Measurements from ENCODE around the gene BCL2L1.
"Not testable (repeated sequence)": the region's sequence is repeated elsewhere in the genome, so short reads cannot be mapped to it uniquely, and the experiment has no call there.

The BCL2L1 gene

GRCh38 chr20:31759836-31760518 lies 37.3 kb upstream of the BCL2L1 start:
- no peak overlapping the region for H3K27ac ChIP-seq
- TF ChIP-seq ZFX (IDR thresholded peaks at IDR 0.05; ENCODE audit: borderline replicate concordance) (no peak), CTCF (IDR thresholded peaks at IDR 0.05) (no peak)

GRCh38 chr20:31758991-31759390 lies 36.3 kb upstream of the BCL2L1 start:
- TF ChIP-seq CTCF (IDR thresholded peaks at IDR 0.05) (no peak), ZFX (IDR thresholded peaks at IDR 0.05; ENCODE audit: borderline replicate concordance) (no peak)
- no peak overlapping the region; the same call in 1 of the 2 replicates for H3K27ac ChIP-seq

GRCh38 chr20:31758521-31758920 lies 35.9 kb upstream of the BCL2L1 start:
- TF ChIP-seq CTCF (IDR thresholded peaks at IDR 0.05) = no peak
- TF ChIP-seq ZFX (IDR thresholded peaks at IDR 0.05; ENCODE audit: borderline replicate concordance) = no peak

DNA sequence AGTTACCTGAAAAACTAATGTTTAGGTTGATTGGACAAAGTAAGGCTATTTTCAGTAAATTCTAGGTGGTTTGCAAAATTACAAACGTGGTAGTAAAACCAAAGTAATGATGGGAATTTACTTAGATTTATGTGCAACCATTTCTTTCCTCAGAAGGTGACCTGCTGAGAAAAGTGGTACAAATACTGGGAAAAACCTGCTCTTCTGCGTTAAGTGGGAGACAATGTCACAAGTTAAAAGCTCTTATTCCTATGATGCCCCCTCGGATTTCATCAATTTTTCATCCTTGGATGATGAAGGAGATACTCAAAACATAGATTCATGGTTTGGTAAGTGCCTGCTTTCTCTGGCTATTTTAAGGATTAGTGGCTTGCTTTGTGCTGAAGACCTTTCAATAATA lies 34.6 kb upstream of the BCL2L1 start:
- H3K27ac ChIP-seq = no peak overlapping the region
- TF ChIP-seq CTCF (IDR thresholded peaks at IDR 0.05) (no peak), ZFX (IDR thresholded peaks at IDR 0.05; ENCODE audit: borderline replicate concordance) (no peak)

More at GRCh38 chr20:31758521-31758920, 35.9 kb upstream of the BCL2L1 start:
- H3K27ac ChIP-seq = no peak overlapping the region

DNA sequence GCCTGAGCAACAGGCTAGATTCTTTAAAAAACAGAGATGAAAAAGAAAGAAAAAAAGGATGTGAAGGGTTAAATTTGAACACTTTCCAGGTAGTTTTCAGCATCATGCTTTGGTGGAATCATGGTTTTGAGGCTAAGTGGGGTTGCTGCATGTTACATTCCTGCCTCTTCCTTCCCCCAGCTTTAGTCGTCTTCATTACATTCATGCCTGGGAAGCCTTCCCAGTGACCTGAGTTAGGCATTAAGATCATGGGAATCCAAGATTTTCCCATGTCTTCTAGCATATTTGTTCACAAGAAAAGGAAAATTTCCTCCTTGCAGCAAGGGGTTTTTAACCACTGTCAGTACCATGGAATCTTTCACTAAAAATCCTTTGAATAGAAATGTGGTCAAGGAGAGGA lies 28.5 kb upstream of the BCL2L1 start:
- no peak for TF ChIP-seq CTCF (IDR thresholded peaks at IDR 0.05)
- TF ChIP-seq ZFX (IDR thresholded peaks at IDR 0.05; ENCODE audit: borderline replicate concordance) = no peak
- no peak overlapping the region for H3K27ac ChIP-seq

DNA sequence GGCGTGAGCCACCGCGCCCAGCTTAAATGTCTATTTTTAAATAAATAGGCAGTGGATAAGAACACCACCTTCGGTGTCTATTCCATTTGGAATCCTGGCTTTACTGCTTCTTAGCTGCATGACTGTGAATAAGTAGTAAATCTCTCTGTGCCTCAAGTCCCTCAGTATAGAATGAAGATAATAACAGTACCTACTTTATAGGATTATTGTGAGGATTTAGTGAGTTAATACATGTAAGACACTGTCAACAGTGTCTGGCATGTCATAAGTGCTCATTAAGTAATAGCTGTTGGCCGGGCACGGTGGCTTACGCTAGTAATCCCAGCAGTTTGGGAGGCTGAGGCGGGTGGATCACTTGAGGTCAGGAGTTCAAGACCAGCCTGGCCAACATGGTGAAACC lies 26.6 kb upstream of the BCL2L1 start:
- TF ChIP-seq CTCF (IDR thresholded peaks at IDR 0.05) (no peak), ZFX (IDR thresholded peaks at IDR 0.05; ENCODE audit: borderline replicate concordance) (no peak)
- H3K27ac ChIP-seq = no peak overlapping the region

- no peak for TF ChIP-seq CTCF (IDR thresholded peaks at IDR 0.05)
- no peak overlapping the region for H3K27ac ChIP-seq
These were observed 25.0 kb upstream of the BCL2L1 start for GRCh38 chr20:31747640-31748039.

- H3K27ac ChIP-seq = not testable (repeated sequence)
These were observed 24.4 kb upstream of the BCL2L1 start for GRCh38 chr20:31747028-31747427.

Measured in 22Rv1 (cell line).